ENCODE measurements around the gene RELN.

RELN gene

DNA sequence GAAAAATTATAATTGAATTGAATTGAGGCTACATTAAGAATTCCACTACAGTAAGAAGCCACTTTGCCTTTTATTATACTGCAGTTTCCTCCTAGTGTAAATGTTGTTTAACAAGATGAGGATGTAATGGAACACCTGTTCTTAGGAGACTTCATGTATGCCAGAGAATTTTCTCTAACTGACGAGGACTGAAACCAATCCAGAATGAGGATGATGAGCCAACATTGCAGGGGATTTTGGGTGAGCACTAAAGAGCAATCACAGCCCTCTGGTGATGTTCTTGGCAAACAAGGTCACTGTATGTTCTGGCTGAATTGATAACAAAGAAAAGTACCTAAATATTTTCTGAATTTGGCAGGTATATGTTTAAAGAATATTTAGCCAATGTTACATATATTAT lies 60.9 kb downstream of the RELN start:
- TF ChIP-seq POLR2A (IDR thresholded peaks at IDR 0.05; ENCODE audit: extremely low read depth, insufficient read length) (no peak), MYC (IDR thresholded peaks at IDR 0.05; ENCODE audit: low read depth, low read length) (no peak)
- TF ChIP-seq, protein P1, sequence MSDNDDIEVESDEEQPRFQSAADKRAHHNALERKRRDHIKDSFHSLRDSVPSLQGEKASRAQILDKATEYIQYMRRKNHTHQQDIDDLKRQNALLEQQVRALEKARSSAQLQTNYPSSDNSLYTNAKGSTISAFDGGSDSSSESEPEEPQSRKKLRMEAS (IDR thresholded peaks at IDR 0.05; ENCODE audit: low read depth, low read length), result no peak
- no peak overlapping the region for H3K4me3 ChIP-seq (ENCODE audit: low read depth, low read length)
- no peak for DNase-seq (ENCODE audit: low read depth)

DNA sequence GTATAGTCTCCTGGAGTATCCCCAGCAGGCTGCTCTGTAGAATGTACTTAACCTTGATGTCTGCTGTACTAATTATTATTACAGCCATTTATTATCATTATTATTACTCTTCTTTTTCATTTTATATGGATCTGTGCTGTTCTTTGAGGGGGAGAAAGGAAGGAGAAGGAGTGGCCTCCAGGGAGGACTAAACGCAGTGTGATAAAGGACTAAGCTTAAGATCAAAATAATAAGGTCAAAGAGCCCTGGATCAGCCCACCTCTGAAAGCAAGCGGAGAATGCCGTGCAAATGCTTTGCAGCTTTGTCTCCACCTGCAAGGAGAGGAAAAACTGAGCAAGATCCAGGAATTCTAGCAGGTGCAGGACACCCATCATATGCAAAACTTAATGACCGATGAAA lies 65.3 kb downstream of the RELN start:
- no peak for DNase-seq (ENCODE audit: low read depth)
- no peak for TF ChIP-seq POLR2A (IDR thresholded peaks at IDR 0.05; ENCODE audit: extremely low read depth, insufficient read length)
- TF ChIP-seq MYC (IDR thresholded peaks at IDR 0.05; ENCODE audit: low read depth, low read length), result no peak
- TF ChIP-seq, protein P2, sequence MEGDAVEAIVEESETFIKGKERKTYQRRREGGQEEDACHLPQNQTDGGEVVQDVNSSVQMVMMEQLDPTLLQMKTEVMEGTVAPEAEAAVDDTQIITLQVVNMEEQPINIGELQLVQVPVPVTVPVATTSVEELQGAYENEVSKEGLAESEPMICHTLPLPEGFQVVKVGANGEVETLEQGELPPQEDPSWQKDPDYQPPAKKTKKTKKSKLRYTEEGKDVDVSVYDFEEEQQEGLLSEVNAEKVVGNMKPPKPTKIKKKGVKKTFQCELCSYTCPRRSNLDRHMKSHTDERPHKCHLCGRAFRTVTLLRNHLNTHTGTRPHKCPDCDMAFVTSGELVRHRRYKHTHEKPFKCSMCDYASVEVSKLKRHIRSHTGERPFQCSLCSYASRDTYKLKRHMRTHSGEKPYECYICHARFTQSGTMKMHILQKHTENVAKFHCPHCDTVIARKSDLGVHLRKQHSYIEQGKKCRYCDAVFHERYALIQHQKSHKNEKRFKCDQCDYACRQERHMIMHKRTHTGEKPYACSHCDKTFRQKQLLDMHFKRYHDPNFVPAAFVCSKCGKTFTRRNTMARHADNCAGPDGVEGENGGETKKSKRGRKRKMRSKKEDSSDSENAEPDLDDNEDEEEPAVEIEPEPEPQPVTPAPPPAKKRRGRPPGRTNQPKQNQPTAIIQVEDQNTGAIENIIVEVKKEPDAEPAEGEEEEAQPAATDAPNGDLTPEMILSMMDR (IDR thresholded peaks at IDR 0.05; ENCODE audit: low read depth, low read length), result no peak
- TF ChIP-seq, protein P1 (IDR thresholded peaks at IDR 0.05; ENCODE audit: low read depth, low read length), result no peak
- no peak overlapping the region for H3K4me3 ChIP-seq (ENCODE audit: low read depth, low read length)

DNA sequence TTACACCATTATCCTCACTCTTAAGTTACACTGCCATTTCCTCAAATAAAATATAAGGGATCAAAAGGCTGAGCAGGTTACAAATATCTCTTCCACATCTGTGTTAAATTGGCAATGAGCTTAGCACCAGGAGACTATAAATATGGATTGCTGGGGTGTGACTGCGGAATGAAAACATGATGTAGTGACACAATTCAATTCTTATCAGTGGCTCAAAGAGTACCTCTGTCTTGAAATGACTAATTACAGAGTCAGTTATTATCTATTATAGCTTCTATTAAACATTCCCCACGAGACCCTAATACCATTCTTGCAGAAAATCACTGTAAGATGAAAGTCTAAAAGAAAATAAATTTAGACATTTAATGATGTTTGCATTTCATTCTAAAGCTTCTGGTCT lies 67.1 kb downstream of the RELN start:
- H3K4me3 ChIP-seq (ENCODE audit: low read depth, low read length), result no peak overlapping the region
- no peak for DNase-seq (ENCODE audit: low read depth)
- TF ChIP-seq, protein P1 (IDR thresholded peaks at IDR 0.05; ENCODE audit: low read depth, low read length), result no peak
- TF ChIP-seq MYC (IDR thresholded peaks at IDR 0.05; ENCODE audit: low read depth, low read length), result no peak

DNA sequence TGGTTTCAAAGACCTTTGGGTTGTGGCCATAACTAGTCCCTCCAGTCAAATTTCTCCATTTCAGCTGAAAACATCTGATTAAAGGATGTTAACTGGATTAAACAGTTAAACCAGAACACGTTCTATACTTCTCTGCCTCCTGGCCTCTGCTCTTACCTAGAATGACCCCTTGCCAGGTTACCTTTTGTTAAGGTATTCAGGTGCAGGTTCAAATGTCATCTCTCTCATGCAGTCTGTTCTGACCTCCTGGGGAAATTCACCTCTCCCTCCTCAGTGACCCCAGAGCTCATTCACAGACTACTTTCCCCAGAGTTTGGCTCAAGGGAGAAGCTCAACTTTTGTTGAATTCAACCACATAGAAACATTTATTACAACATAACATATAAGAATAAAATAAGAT lies 67.8 kb downstream of the RELN start:
- no peak for DNase-seq (ENCODE audit: low read depth)
- no peak overlapping the region for H3K4me3 ChIP-seq (ENCODE audit: low read depth, low read length)

DNA sequence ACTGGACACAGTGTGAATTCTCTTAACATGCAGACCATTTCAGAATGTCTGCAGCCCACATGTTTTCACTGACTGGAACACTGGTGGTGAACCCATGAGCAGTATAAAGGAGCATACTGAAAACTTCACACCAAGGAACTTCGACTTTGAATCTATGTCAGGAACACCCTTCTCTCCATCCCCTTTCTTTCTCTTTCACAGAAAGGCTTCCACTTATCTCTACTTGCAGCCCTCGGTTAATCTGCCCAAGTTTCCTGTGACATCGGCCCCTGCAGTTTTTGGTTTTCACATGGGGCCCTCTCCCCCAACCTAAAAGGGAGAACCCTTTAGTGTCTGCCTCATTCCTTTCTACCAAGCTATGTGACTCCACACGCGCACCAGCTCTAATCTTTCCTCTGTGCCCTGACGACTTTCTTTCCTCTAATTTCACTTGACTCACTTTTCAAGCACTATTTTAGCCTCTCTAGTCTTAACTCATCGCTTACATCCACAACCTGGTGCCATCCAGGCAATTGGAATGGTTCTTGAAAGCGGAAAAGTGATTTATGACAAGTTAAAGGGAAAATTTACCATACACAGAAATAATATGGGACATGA lies 70.1 kb downstream of the RELN start:
- DNase-seq (ENCODE audit: low read depth), result no peak
- TF ChIP-seq MYC (IDR thresholded peaks at IDR 0.05; ENCODE audit: low read depth, low read length) (no peak), POLR2A (IDR thresholded peaks at IDR 0.05; ENCODE audit: extremely low read depth, insufficient read length) (no peak)
- TF ChIP-seq, protein P2 (IDR thresholded peaks at IDR 0.05; ENCODE audit: low read depth, low read length), result no peak
- TF ChIP-seq, protein P1 (IDR thresholded peaks at IDR 0.05; ENCODE audit: low read depth, low read length), result no peak
- H3K4me3 ChIP-seq (ENCODE audit: low read depth, low read length), result no peak overlapping the region

More for the DNA sequence above, 67.8 kb downstream of the RELN start:
- TF ChIP-seq MYC (IDR thresholded peaks at IDR 0.05; ENCODE audit: low read depth, low read length) (no peak), POLR2A (IDR thresholded peaks at IDR 0.05; ENCODE audit: extremely low read depth, insufficient read length) (no peak)
- TF ChIP-seq, protein P2 (IDR thresholded peaks at IDR 0.05; ENCODE audit: low read depth, low read length), result no peak
- TF ChIP-seq, protein P1 (IDR thresholded peaks at IDR 0.05; ENCODE audit: low read depth, low read length), result no peak

DNA sequence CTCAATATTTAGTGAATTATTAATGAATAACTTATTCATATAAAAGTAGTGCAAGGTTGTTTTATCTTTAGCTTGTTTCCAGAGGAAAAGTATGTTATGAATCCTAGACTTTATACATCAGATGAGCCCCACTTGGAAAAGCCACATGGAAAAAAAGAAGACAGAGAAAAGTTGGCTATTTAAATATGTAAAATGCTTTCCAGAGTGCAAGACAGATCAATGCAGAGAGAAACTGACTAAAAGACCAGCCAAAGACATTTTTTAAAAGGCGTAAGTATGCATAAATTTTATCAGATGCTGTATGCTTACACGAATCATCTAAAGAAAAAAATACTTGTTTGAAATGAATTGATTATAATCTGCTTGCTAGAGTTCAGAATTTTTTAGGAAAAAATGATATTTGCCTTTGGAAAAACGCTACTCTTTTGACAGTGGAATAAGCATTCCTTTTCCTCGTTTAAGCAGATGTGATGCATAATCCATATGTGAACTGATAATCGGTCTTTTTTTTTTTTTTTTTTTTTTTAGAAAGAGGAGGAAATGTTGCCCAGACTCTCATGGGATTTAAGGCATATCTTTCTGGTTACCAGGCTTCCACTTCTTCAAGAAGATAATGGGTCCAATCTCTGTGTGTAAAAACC lies 70.7 kb downstream of the RELN start:
- no peak for DNase-seq (ENCODE audit: low read depth)
- H3K4me3 ChIP-seq (ENCODE audit: low read depth, low read length), result no peak overlapping the region
- TF ChIP-seq POLR2A (IDR thresholded peaks at IDR 0.05; ENCODE audit: extremely low read depth, insufficient read length) (no peak), MYC (IDR thresholded peaks at IDR 0.05; ENCODE audit: low read depth, low read length) (no peak)
- TF ChIP-seq, protein P1 (IDR thresholded peaks at IDR 0.05; ENCODE audit: low read depth, low read length), result no peak
- TF ChIP-seq, protein P2 (IDR thresholded peaks at IDR 0.05; ENCODE audit: low read depth, low read length), result no peak
